Gastroesophageal sphincter (tissue), 4 donors: ENCODE results near the gene FPR3. TPM values are rescaled to one million over a fixed set of nuclear protein-coding genes. Genes with fewer than 3 reads are reported as not detected.

ENCODE experiments used
- ATAC-seq: fragments of 150-250 bp; one replicate; pipeline ENCODE4 v1.9.1; 2016; ENCODE audit warnings: mild to moderate bottlenecking, moderate library complexity
- H3K27ac ChIP-seq, 4 donors: fragments of 200-600 bp; sonication (generic) in 3 of 4; 1 replicate in 3 of 4; 2 replicates in 1 of 4; pipeline ENCODE4 v1.5.1; 2016 to 2019
- H3K27me3 ChIP-seq: fragments of 200-600 bp; sonication (generic); one replicate; pipeline ENCODE4 v1.5.1; 2019
- H3K36me3 ChIP-seq, 2 donors: fragments of 200-600 bp; sonication (generic); one replicate each; pipeline ENCODE4 v1.5.1; 2019; ENCODE audit warnings: control low read depth in 1 of 2
- H3K4me1 ChIP-seq, 3 donors: fragments of 200-600 bp; sonication (generic); 1 replicate in 2 of 3; 2 replicates in 1 of 3; pipeline ENCODE4 v1.5.1; 2016 to 2019; ENCODE audit warnings: control low read depth in 2 of 3
- H3K4me3 ChIP-seq, 2 donors: fragments of 200-600 bp; sonication (generic); one replicate each; pipeline ENCODE4 v1.5.1; 2019; ENCODE audit warnings: mild to moderate bottlenecking in 1 of 2, moderate library complexity in 1 of 2
- H3K9me3 ChIP-seq, 3 donors: fragments of 200-600 bp; sonication (generic); one replicate each; pipeline ENCODE4 v1.5.1; 2017 to 2019; ENCODE audit warnings: control low read depth in 2 of 3
- EP300 ChIP-seq: sonication (generic); formaldehyde crosslinking; IDR thresholded peaks from one replicate; pipeline ENCODE4 v1.6.1; 2017; ENCODE audit warnings: antibody characterized with exemption, mild to moderate bottlenecking
- POLR2A ChIP-seq, 2 donors: fragments of 450-650 bp; IDR thresholded peaks; one replicate each; pipeline ENCODE4 v1.6.1; 2017; ENCODE audit warnings: antibody characterized with exemption in 2 of 2, mild to moderate bottlenecking in 2 of 2, moderate library complexity in 1 of 2
- POLR2AphosphoS5 ChIP-seq: sonication (generic); formaldehyde crosslinking; IDR thresholded peaks from one replicate; pipeline ENCODE4 v1.6.1; 2017; ENCODE audit warnings: antibody characterized with exemption
- WGBS, 2 donors: methylation state at CpG; one replicate each; pipeline ENCODE4 v1.1.5; 2018; ENCODE audit warnings: low coverage in 1 of 2; 5-methylcytosine and 5-hydroxymethylcytosine counted together
- total RNA-seq, 4 donors: library from RNA; depleted of rRNA; stranded (reverse); fragments of >200 nt; gene quantifications; one replicate each; pipeline ENCODE4 v1.1.0, GENCODE V29; 2016
- TF ChIP-seq, protein P1 (sequence below), 4 experiments: fragments of 200-600 bp in 2 of 4; fragments of 450-650 bp in 2 of 4; sonication (generic) in 1 of 4; IDR thresholded peaks; one replicate each; pipeline ENCODE4 v1.5.1; 2017 to 2019; ENCODE audit warnings: antibody characterized with exemption in 4 of 4, mild to moderate bottlenecking in 2 of 4, moderate library complexity in 2 of 4

The FPR3 gene
- total RNA-seq, 4 donors from 2014 or later: 1.9 to 16.2 (median 6.0) TPM

DNA sequence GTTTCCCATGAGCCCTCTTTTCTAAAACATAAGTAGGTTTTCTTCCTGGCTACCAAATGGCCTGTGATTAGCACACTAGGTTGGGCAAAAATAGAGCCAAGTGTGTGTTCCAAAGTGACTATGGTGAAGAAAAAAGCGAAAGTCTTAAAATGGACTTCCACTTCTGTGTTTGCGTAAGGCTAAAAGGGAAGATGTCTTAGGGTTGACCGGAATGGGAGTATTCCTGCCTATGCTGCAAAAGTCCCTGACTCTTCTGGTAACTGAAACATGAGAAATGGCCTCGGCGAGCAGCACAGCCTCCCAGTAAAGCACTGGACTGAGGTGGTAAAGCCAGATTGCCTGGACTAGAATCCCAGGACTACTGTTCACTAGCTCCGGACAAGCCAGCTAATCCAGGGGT, 40.8 kb upstream of the FPR3 start:
- Histone ChIP-seq H3K27ac (peak overlapping the region in 1 of 4 donors; percentile 19), H3K27me3 (peaks cover 29% of the 10 kb centered on the region), H3K36me3 (no peaks in the 10 kb centered on the region), H3K4me1 (no peaks in the 10 kb centered on the region), H3K4me3 (no peak overlapping the region), H3K9me3 (no peaks in the 10 kb centered on the region)
- ATAC-seq: no peak
- TF ChIP-seq, protein P1, sequence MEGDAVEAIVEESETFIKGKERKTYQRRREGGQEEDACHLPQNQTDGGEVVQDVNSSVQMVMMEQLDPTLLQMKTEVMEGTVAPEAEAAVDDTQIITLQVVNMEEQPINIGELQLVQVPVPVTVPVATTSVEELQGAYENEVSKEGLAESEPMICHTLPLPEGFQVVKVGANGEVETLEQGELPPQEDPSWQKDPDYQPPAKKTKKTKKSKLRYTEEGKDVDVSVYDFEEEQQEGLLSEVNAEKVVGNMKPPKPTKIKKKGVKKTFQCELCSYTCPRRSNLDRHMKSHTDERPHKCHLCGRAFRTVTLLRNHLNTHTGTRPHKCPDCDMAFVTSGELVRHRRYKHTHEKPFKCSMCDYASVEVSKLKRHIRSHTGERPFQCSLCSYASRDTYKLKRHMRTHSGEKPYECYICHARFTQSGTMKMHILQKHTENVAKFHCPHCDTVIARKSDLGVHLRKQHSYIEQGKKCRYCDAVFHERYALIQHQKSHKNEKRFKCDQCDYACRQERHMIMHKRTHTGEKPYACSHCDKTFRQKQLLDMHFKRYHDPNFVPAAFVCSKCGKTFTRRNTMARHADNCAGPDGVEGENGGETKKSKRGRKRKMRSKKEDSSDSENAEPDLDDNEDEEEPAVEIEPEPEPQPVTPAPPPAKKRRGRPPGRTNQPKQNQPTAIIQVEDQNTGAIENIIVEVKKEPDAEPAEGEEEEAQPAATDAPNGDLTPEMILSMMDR (IDR thresholded peaks at IDR 0.05): no peak
- TF ChIP-seq POLR2A (IDR thresholded peaks at IDR 0.05) (no peak), EP300 (no peak), POLR2AphosphoS5 (no peak)
- WGBS, 2 donors: 74 to 80% methylated on average over 1 to 6 of the region's 6 CpGs

- Histone ChIP-seq H3K27me3 (peaks cover 31% of the 10 kb centered on the region), H3K4me3 (no peak overlapping the region), H3K4me1 (no peaks in the 10 kb centered on the region), H3K36me3 (no peaks in the 10 kb centered on the region), H3K27ac (no peak overlapping the region), H3K9me3 (no peaks in the 10 kb centered on the region)
- ATAC-seq: no peak
- TF ChIP-seq, protein P1 (IDR thresholded peaks at IDR 0.05): no peak
- TF ChIP-seq POLR2AphosphoS5 (no peak), EP300 (no peak), POLR2A (IDR thresholded peaks at IDR 0.05) (no peak)
- WGBS, 2 donors: 65 to 79% methylated on average over 3 to 4 of the region's 4 CpGs
Measured at GRCh38 chr19:51754770-51755169, 40.2 kb upstream of the FPR3 start.

GRCh38 chr19:51755571-51755970, 39.4 kb upstream of the FPR3 start:
- no peaks in the 10 kb centered on the region for H3K36me3 ChIP-seq
- ATAC-seq: no peak
- no peak overlapping the region for H3K4me3 ChIP-seq
- no peaks in the 10 kb centered on the region for H3K4me1 ChIP-seq
- peaks cover 39% of the 10 kb centered on the region for H3K27me3 ChIP-seq
- TF ChIP-seq, protein P1 (IDR thresholded peaks at IDR 0.05): no peak
- TF ChIP-seq POLR2A (IDR thresholded peaks at IDR 0.05): no peak
- no peak for TF ChIP-seq POLR2AphosphoS5
- TF ChIP-seq EP300: no peak
- no peaks in the 10 kb centered on the region for H3K9me3 ChIP-seq
- no peak overlapping the region for H3K27ac ChIP-seq
- WGBS, 2 donors: 82 to 89% methylated on average over 7 of the region's 7 CpGs

DNA sequence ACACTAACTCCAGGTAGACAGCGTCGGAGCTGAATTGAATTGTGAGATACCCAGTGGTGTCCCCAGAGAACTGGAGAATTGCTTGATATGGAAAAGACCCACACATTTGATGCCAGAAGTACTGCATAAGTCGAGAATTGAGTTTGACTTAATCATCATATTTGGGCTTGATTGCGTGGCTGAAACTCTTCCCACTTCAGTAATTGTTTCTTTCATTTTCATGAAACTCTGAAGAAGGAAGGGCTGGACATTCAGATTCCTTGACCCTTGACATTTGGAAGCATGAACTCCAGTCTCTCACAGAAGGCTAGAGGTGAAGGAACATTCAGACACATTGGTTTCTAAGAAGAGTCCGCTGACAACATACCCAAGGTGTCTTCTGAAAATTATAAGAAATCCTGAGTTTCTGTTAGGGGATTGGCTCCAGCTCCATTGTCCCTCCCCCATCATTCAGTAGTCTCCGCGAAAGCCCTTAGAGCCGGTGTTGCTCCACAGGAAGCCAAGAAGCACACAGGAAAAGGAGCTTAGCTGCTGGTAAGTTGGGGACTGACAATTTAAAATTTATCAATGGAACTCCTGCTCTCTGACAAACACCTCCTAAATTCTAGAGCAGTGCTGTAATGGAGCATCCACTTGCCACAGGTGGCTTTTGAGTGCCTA, 34.1 kb upstream of the FPR3 start, which contains the start of gene FPR2:
FPR2 (plus strand) TSS at position 484 of the 660 bp plus-strand sequence. CDS start 7,479 bp downstream, outside the sequence.
- Histone ChIP-seq H3K36me3 (no peaks in the 10 kb centered on the region), H3K27me3 (peaks cover 50% of the 10 kb centered on the region), H3K9me3 (no peaks in the 10 kb centered on the region), H3K27ac (no peak within 1 kb of the TSS), H3K4me3 (no peak within 1 kb of the TSS), H3K4me1 (no peaks in the 10 kb centered on the region)
- TF ChIP-seq POLR2AphosphoS5 (no peak), EP300 (no peak), POLR2A (IDR thresholded peaks at IDR 0.05) (no peak)
- TF ChIP-seq, protein P1 (IDR thresholded peaks at IDR 0.05): no peak
- no peak for ATAC-seq
- 54 to 69% methylated on average over 2 to 8 of the region's 8 CpGs for WGBS, 2 donors

DNA sequence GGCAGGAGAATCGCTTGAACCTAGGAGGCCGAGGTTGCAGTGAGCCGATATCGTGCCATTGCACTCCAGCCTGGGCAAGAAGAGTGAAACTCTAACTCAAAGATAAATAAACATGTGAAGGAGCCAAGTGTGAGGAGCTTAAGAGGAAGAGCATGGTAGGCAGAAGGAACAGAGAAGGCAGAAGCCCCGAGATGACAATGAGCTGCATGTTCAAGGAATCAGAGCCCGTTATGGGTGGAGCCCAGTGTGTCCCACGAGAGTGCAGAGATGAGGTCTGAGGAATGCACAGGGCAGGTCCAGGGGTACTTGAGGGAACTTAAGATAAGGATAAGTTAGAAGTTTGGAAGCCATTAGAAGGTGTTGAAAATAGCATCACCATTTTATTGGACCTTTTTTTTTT, 33.3 kb upstream of the FPR3 start:
- H3K4me1 ChIP-seq: no peaks in the 10 kb centered on the region
- no peaks in the 10 kb centered on the region for H3K36me3 ChIP-seq
- no peak overlapping the region for H3K4me3 ChIP-seq
- H3K9me3 ChIP-seq: no peaks in the 10 kb centered on the region
- 77 to 81% methylated on average over 5 to 7 of the region's 7 CpGs for WGBS, 2 donors
- H3K27me3 ChIP-seq: peaks cover 43% of the 10 kb centered on the region
- ATAC-seq: no peak
- H3K27ac ChIP-seq: no peak overlapping the region
- TF ChIP-seq POLR2AphosphoS5: no peak
